HCT116 (cell line): ENCODE data around the gene TRPM3. TPM values are rescaled to one million over a fixed set of nuclear protein-coding genes. Genes with fewer than 3 reads are reported as not detected.

Experiments
- ATAC-seq: fragments of 200-7000 bp; cut with Tn5 transposase; 2 replicates; pipeline ENCODE4 v1.9.1; 2020; ENCODE audit warnings: mild to moderate bottlenecking, moderate library complexity
- BruUV-seq: library from RNA; stranded (reverse); fragments of 400-500 nt; replicated peaks from 2 replicates; lab custom pipeline; 2021; lab: Mats Ljungman, UMichigan
- CTCF ChIA-PET: fragments of 300-600 bp; sonication (Branson Sonifier 250); formaldehyde crosslinking; loops from one replicate; lab custom pipeline; 2021; ENCODE audit warnings: antibody characterized with exemption; lab: Charles Lee
- POLR2A ChIA-PET: fragments of 300-600, 350-600 bp; sonication (Branson Sonifier 250); formaldehyde crosslinking; loops from one replicate; lab custom pipeline; 2021; ENCODE audit warnings: antibody characterized with exemption; lab: Charles Lee
- RAD21 ChIA-PET, 2 experiments: fragments of 300-600 bp; sonication (Branson Sonifier 250); formaldehyde crosslinking; loops; one replicate each; lab custom pipeline; 2023; ENCODE audit warnings: low total read pairs in 2 of 2; ENCODE audit not compliant: uncharacterized antibody in 2 of 2, unreplicated experiment in 2 of 2, low non-redundant PET in 1 of 2; lab: Charles Lee
- DNase-seq: peaks from one replicate; pipeline ENCODE4 v3.0.0-alpha.2; 2010; ENCODE audit warnings: low read depth, low spot score
- H2AFZ ChIP-seq: fragments of 200-600 bp; shearing (Covaris generic), sonication (generic); 2 replicates; pipeline ENCODE4 v1.6.1; 2017; ENCODE audit warnings: low read depth, mixed run types, mixed read lengths, antibody characterized with exemption, low read length; ENCODE audit not compliant: poor library complexity, severe bottlenecking
- H3K27ac ChIP-seq: 2 replicates; pipeline ENCODE4 v1.5.1; 2012; ENCODE audit warnings: low read depth, low read length
- H3K27me3 ChIP-seq: fragments of 200-600 bp; sonication (generic); 2 replicates; pipeline ENCODE4 v1.6.1; 2016; ENCODE audit warnings: mixed run types, low read length, mixed read lengths; ENCODE audit not compliant: insufficient read depth
- H3K36me3 ChIP-seq, 2 experiments: fragments of 200-500 bp in 1 of 2; fragments of 200-600 bp in 1 of 2; sonication (Bioruptor generic) in 1 of 2; sonication (generic) in 1 of 2; 2 replicates each; pipeline versions ENCODE4 v1.5.1 to v1.6.1; 2014 to 2016; ENCODE audit warnings: low read length in 2 of 2, inconsistent platforms in 1 of 2, mixed read lengths in 1 of 2, mixed run types in 1 of 2; ENCODE audit not compliant: insufficient read depth in 2 of 2, control insufficient read depth in 1 of 2
- H3K4me1 ChIP-seq, 2 experiments: fragments of 200-600 bp in 1 of 2; sonication (generic) in 1 of 2; 2 replicates each; pipeline versions ENCODE4 v1.5.1 to v1.6.1; 2012 to 2017; ENCODE audit warnings: low read length in 2 of 2, inconsistent platforms in 1 of 2, mild to moderate bottlenecking in 1 of 2, mixed read lengths in 1 of 2, mixed run types in 1 of 2, moderate library complexity in 1 of 2; ENCODE audit not compliant: insufficient read depth in 2 of 2, control insufficient read depth in 1 of 2
- H3K4me2 ChIP-seq: fragments of 200-600 bp; sonication (generic); 2 replicates; pipeline ENCODE4 v1.6.1; 2017; ENCODE audit warnings: mixed run types, low read length, mixed read lengths
- H3K4me3 ChIP-seq, 2 experiments: fragments of 200-600 bp in 1 of 2; sonication (generic) in 1 of 2; replicated peaks in 1 of 2; 2 replicates each; pipeline ENCODE4 v1.5.1; 2011 to 2016; ENCODE audit warnings: low read length in 2 of 2, control low read depth in 1 of 2, low read depth in 1 of 2, mild to moderate bottlenecking in 1 of 2, mixed read lengths in 1 of 2, mixed run types in 1 of 2
- H3K79me2 ChIP-seq: fragments of 200-600 bp; sonication (generic); 2 replicates; pipeline ENCODE4 v1.6.1; 2017; ENCODE audit warnings: mild to moderate bottlenecking, mixed run types, low read length, moderate library complexity, mixed read lengths; ENCODE audit not compliant: insufficient read depth
- H3K9ac ChIP-seq: fragments of 200-600 bp; sonication (generic); 2 replicates; pipeline ENCODE4 v1.6.1; 2016; ENCODE audit warnings: low read length, mixed read lengths
- H3K9me2 ChIP-seq: fragments of 200-600 bp; sonication (generic), shearing (Covaris generic); 2 replicates; pipeline ENCODE4 v1.6.1; 2017; ENCODE audit warnings: mixed run types, mild to moderate bottlenecking, moderate library complexity; ENCODE audit not compliant: insufficient read depth
- H3K9me3 ChIP-seq, 2 experiments: fragments of 200-500 bp in 1 of 2; fragments of 200-600 bp in 1 of 2; sonication (Bioruptor generic) in 1 of 2; sonication (generic) in 1 of 2; 2 replicates each; pipeline ENCODE4 v1.6.1; 2014 to 2017; ENCODE audit warnings: low read length in 2 of 2, mixed read lengths in 2 of 2, inconsistent platforms in 1 of 2, low read depth in 1 of 2, mild to moderate bottlenecking in 1 of 2, mixed run types in 1 of 2, moderate library complexity in 1 of 2; ENCODE audit not compliant: control insufficient read depth in 1 of 2, insufficient read depth in 1 of 2
- H4K20me1 ChIP-seq: fragments of 200-600 bp; sonication (generic), shearing (Covaris generic); 2 replicates; pipeline ENCODE4 v1.6.1; 2017; ENCODE audit warnings: mixed run types, mild to moderate bottlenecking, moderate library complexity; ENCODE audit not compliant: insufficient read depth
- CEBPB ChIP-seq: IDR thresholded peaks from 2 replicates; pipeline ENCODE4 v1.6.1; 2012; ENCODE audit warnings: low read depth
- EGR1 ChIP-seq: IDR thresholded peaks from 2 replicates; pipeline ENCODE4 v1.6.1; 2012; ENCODE audit warnings: low read depth
- EZH2phosphoT487 ChIP-seq: fragments of 200-600 bp; IDR thresholded peaks from 2 replicates; pipeline ENCODE4 v1.6.1; 2018; ENCODE audit warnings: antibody characterized with exemption, borderline replicate concordance
- JUND ChIP-seq: IDR thresholded peaks from 2 replicates; pipeline ENCODE4 v1.6.1; 2012
- SIN3A ChIP-seq: IDR thresholded peaks from 2 replicates; pipeline ENCODE4 v1.6.1; 2012; ENCODE audit warnings: low read depth
- SRF ChIP-seq: IDR thresholded peaks from 2 replicates; pipeline ENCODE4 v1.6.1; 2012; ENCODE audit warnings: low read depth
- YY1 ChIP-seq: IDR thresholded peaks from 2 replicates; pipeline ENCODE4 v1.6.1; 2011; ENCODE audit warnings: low read length, low read depth, moderate library complexity, mild to moderate bottlenecking; ENCODE audit not compliant: insufficient replicate concordance; ENCODE audit errors: extremely low read depth
- ZFX ChIP-seq: fragments of 450-650 bp; IDR thresholded peaks from 2 replicates; pipeline ENCODE4 v1.6.1; 2017
- ZNF274 ChIP-seq: fragments of 200-500 bp; sonication (Bioruptor generic); IDR thresholded peaks from 2 replicates; pipeline ENCODE4 v1.6.1; 2014; ENCODE audit warnings: mild to moderate bottlenecking, low read depth, low read length, inconsistent platforms
- intact Hi-C: fragments of 100-400 bp; cut with micrococcal nuclease; formaldehyde crosslinking; loops from 2 replicates; pipeline ENCODE4 v1.10.0; 2022
- total RNA-seq: library from RNA; stranded (reverse); gene quantifications from one replicate; pipeline ENCODE4 v1.2.1, GENCODE V29; 2021; ENCODE audit not compliant: unreplicated experiment
- TF ChIP-seq, protein P1 (sequence below), 3 experiments: fragments of 200-600 bp in 1 of 3; sonication (generic) in 1 of 3; IDR thresholded peaks in 2 of 3; conservative IDR thresholded peaks in 1 of 3; 2 replicates each; pipeline ENCODE4 v1.5.1; 2012 to 2017; ENCODE audit warnings: low read depth in 2 of 3, low read length in 2 of 3, antibody characterized with exemption in 1 of 3, borderline replicate concordance in 1 of 3, control low read depth in 1 of 3, mild to moderate bottlenecking in 1 of 3, mixed read lengths in 1 of 3, mixed run types in 1 of 3, moderate library complexity in 1 of 3; ENCODE audit not compliant: insufficient read depth in 1 of 3
- TF ChIP-seq, protein P2 (sequence below): IDR thresholded peaks from 2 replicates; pipeline ENCODE4 v1.6.1; 2012; ENCODE audit warnings: low read depth

The TRPM3 gene
- total RNA-seq, 1 experiment from 2014 or later, result not detected

DNA sequence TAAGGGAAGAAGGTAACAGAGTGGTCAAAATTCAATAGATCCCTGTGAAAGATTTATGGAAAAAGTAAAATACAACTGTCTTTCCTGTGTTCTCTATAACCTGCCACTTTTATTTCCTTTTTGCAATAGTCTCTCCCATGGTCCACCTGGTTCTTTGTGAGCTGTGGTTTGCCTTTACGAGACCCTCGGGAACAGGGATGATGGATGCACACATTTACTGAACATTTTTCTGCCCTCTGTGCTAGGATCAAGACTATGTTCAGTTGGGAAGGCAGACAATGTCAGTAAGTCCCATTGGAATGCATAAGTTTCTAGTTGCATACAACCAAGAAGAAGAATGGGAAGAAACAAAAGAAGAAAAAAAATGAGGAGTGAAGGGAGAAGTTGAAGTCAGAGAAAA lies 281.2 kb downstream of the TRPM3 start:
- Histone ChIP-seq H3K9me2 (no peaks in the 10 kb centered on the region), H3K36me3 (no peaks in the 10 kb centered on the region), H3K27me3 (peaks cover 18% of the 10 kb centered on the region; the same call in 1 of the 2 replicates), H4K20me1 (no peaks in the 10 kb centered on the region), H3K9me3 (no peaks in the 10 kb centered on the region), H2AFZ (no peak overlapping the region), H3K9ac (no peak overlapping the region), H3K27ac (no peak overlapping the region), H3K4me3 (no peak overlapping the region), H3K4me1 (no peaks in the 10 kb centered on the region), H3K79me2 (no peaks in the 10 kb centered on the region), H3K4me2 (no peak overlapping the region)
- intact Hi-C loops, result no loop called here
- BruUV-seq, result no TSS peak
- DNase-seq, result no peak
- TF ChIP-seq, protein P1, sequence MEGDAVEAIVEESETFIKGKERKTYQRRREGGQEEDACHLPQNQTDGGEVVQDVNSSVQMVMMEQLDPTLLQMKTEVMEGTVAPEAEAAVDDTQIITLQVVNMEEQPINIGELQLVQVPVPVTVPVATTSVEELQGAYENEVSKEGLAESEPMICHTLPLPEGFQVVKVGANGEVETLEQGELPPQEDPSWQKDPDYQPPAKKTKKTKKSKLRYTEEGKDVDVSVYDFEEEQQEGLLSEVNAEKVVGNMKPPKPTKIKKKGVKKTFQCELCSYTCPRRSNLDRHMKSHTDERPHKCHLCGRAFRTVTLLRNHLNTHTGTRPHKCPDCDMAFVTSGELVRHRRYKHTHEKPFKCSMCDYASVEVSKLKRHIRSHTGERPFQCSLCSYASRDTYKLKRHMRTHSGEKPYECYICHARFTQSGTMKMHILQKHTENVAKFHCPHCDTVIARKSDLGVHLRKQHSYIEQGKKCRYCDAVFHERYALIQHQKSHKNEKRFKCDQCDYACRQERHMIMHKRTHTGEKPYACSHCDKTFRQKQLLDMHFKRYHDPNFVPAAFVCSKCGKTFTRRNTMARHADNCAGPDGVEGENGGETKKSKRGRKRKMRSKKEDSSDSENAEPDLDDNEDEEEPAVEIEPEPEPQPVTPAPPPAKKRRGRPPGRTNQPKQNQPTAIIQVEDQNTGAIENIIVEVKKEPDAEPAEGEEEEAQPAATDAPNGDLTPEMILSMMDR (IDR thresholded peaks at IDR 0.05 in 2 of 3, conservative IDR thresholded peaks at IDR 0.05 in 1 of 3; ENCODE audit: borderline replicate concordance in 1 of 3, insufficient read depth in 1 of 3, low read depth in 2 of 3, low read length in 2 of 3), result no peak
- TF ChIP-seq SRF (no peak), SIN3A (no peak), EGR1 (no peak)
- ChIA-PET CTCF (interaction anchor here (1.0 kb wide), 1 partner anchor 200 kb away, joined by 3 read pairs; no protein-coding TSS in a partner anchor), RAD21 (no interaction called here), POLR2A (no interaction called here)
- ATAC-seq, result no peak

DNA sequence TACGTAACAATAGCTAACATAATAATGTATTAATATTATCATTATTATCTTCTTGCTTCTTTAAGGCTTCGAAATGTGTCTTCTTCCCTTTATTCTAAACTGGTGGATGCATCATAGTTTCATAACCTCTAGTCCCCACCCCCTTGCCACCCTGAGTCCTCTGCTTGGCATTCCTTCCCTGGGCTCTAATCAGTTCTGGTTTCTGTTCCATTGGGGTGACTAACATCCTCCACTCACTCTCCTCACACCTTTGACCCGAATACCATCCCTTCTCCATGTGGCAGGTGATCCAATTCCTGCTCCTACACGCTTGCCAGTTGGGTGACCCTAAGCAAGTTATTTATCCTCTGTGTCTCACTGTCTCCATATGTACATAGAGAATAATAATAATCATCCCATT lies 286.1 kb downstream of the TRPM3 start:
- H3K4me1 ChIP-seq, result no peaks in the 10 kb centered on the region
- TF ChIP-seq, protein P2, sequence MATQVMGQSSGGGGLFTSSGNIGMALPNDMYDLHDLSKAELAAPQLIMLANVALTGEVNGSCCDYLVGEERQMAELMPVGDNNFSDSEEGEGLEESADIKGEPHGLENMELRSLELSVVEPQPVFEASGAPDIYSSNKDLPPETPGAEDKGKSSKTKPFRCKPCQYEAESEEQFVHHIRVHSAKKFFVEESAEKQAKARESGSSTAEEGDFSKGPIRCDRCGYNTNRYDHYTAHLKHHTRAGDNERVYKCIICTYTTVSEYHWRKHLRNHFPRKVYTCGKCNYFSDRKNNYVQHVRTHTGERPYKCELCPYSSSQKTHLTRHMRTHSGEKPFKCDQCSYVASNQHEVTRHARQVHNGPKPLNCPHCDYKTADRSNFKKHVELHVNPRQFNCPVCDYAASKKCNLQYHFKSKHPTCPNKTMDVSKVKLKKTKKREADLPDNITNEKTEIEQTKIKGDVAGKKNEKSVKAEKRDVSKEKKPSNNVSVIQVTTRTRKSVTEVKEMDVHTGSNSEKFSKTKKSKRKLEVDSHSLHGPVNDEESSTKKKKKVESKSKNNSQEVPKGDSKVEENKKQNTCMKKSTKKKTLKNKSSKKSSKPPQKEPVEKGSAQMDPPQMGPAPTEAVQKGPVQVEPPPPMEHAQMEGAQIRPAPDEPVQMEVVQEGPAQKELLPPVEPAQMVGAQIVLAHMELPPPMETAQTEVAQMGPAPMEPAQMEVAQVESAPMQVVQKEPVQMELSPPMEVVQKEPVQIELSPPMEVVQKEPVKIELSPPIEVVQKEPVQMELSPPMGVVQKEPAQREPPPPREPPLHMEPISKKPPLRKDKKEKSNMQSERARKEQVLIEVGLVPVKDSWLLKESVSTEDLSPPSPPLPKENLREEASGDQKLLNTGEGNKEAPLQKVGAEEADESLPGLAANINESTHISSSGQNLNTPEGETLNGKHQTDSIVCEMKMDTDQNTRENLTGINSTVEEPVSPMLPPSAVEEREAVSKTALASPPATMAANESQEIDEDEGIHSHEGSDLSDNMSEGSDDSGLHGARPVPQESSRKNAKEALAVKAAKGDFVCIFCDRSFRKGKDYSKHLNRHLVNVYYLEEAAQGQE, result no peak
- TF ChIP-seq YY1 (no peak), CEBPB (no peak), JUND (no peak), ZFX (no peak), ZNF274 (no peak), EZH2phosphoT487 (no peak), EGR1 (no peak), SIN3A (no peak), SRF (no peak)
- TF ChIP-seq, protein P1 (IDR thresholded peaks at IDR 0.05 in 2 of 3, conservative IDR thresholded peaks at IDR 0.05 in 1 of 3; ENCODE audit: borderline replicate concordance in 1 of 3, insufficient read depth in 1 of 3, low read depth in 2 of 3, low read length in 2 of 3), result no peak
- TF ChIP-seq, all 23 proteins: peak for 0
- Histone ChIP-seq H3K27me3 (peaks cover 42% of the 10 kb centered on the region), H3K4me3 (no peak overlapping the region), H2AFZ (no peak overlapping the region), H3K79me2 (no peaks in the 10 kb centered on the region), H3K36me3 (no peaks in the 10 kb centered on the region), H3K4me2 (no peak overlapping the region), H3K9ac (no peak overlapping the region), H3K27ac (no peak overlapping the region), H4K20me1 (no peaks in the 10 kb centered on the region), H3K9me3 (no peaks in the 10 kb centered on the region), H3K9me2 (no peaks in the 10 kb centered on the region)
- intact Hi-C loops, result no loop called here
- no TSS peak for BruUV-seq
- ChIA-PET POLR2A (no interaction called here), CTCF (no interaction called here), RAD21 (no interaction called here)
- no peak for DNase-seq
- no peak for ATAC-seq
